Osteoblast (primary cell): ENCODE results near the gene PHAF1. TPM values are rescaled to one million over a fixed set of nuclear protein-coding genes. Genes with fewer than 3 reads are reported as not detected.

Experiments
- DNase-seq: peaks from one replicate; pipeline ENCODE4 v3.0.0; 2011; ENCODE audit warnings: low spot score, mixed read lengths; ENCODE audit not compliant: insufficient read length; ENCODE audit errors: missing footprints
- H2AFZ ChIP-seq: 2 replicates; pipeline ENCODE4 v1.6.0; 2011; ENCODE audit warnings: mild to moderate bottlenecking, low read length
- H3K27ac ChIP-seq: 2 replicates; pipeline ENCODE4 v1.5.1; 2011; ENCODE audit warnings: mild to moderate bottlenecking, low read depth, low read length, moderate library complexity
- H3K27me3 ChIP-seq: 2 replicates; pipeline ENCODE4 v1.6.0; 2012; ENCODE audit warnings: mild to moderate bottlenecking, control low read depth, inconsistent platforms, low read length, moderate library complexity; ENCODE audit not compliant: insufficient read depth
- H3K36me3 ChIP-seq: 2 replicates; pipeline ENCODE4 v1.5.1; 2011; ENCODE audit warnings: mild to moderate bottlenecking, low read length, control low read depth, moderate library complexity; ENCODE audit not compliant: insufficient read depth
- H3K4me1 ChIP-seq: 2 replicates; pipeline ENCODE4 v1.5.1; 2011; ENCODE audit warnings: mild to moderate bottlenecking, low read length, control low read depth, moderate library complexity; ENCODE audit not compliant: insufficient read depth
- H3K4me2 ChIP-seq: 2 replicates; pipeline ENCODE4 v1.6.0; 2011; ENCODE audit warnings: mild to moderate bottlenecking, low read length; ENCODE audit not compliant: insufficient read depth
- H3K4me3 ChIP-seq: fragments of 200-600 bp; sonication (generic); 3 replicates; pipeline ENCODE4 v1.5.1; 2012; ENCODE audit warnings: mild to moderate bottlenecking, low read length, inconsistent platforms; ENCODE audit not compliant: insufficient read depth
- H3K79me2 ChIP-seq: 2 replicates; pipeline ENCODE4 v1.6.0; 2012; ENCODE audit warnings: mild to moderate bottlenecking, low read length, control low read depth, inconsistent platforms; ENCODE audit not compliant: insufficient read depth
- H3K9me3 ChIP-seq: 2 replicates; pipeline ENCODE4 v1.5.1; 2011; ENCODE audit warnings: low read depth, low read length, control low read depth
- H4K20me1 ChIP-seq: 2 replicates; pipeline ENCODE4 v1.6.0; 2012; ENCODE audit warnings: mild to moderate bottlenecking, low read length, control low read depth; ENCODE audit not compliant: insufficient read depth
- total RNA-seq: library from RNA; depleted of rRNA; stranded (reverse); fragments of >200 nt; gene quantifications from 2 replicates; pipeline ENCODE4 v1.2.3, GENCODE V29; 2012
- TF ChIP-seq, protein P1 (sequence below): IDR thresholded peaks from 2 replicates; pipeline ENCODE4 v1.5.1; 2011; ENCODE audit warnings: mild to moderate bottlenecking, low read depth, low read length, moderate library complexity; ENCODE audit errors: extremely low read depth

PHAF1 gene
- total RNA-seq, 1 donor: 13.8 TPM

DNA sequence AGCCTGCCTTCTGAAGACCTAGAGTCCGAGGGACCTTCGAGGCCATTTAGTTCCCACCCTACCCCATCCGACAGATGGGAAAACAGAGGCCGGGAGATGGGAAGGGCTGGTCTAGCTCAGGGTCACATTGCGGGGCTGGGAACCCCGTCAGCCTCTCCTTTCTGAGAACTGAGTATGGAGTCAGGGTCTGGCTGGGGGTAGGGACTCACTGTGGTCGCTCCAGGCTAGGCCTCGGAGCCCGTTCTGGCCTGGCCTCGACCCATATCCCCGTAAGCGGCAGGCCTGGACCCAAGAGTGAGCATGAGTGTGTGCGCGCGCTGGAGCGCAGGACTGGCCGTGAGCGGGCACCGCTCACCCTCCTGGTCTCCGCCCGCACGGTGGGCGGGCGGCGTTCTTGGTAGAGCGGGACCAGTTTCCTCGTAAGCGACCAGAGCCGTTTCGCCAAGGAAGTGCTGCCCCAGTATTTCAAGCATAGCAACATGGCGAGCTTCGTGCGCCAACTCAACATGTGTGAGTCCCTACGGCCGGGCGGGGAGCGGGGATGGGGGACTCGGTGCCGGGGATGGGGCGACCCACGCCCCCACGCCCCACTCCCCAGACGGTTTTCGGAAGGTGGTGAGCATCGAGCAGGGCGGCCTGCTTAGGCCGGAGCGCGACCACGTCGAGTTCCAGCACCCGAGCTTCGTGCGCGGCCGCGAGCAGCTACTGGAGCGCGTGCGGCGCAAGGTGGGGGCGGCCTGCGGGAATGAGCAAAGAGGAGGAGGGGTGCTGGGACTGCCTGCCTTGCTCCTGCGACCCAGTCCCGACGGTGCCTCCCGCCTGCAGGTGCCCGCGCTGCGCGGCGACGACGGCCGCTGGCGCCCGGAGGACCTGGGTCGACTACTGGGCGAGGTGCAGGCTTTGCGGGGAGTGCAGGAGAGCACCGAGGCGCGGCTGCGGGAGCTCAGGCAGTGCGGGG lies 55.7 kb downstream of the PHAF1 start:
- no peaks in the 10 kb centered on the region for H3K9me3 ChIP-seq
- TF ChIP-seq, protein P1, sequence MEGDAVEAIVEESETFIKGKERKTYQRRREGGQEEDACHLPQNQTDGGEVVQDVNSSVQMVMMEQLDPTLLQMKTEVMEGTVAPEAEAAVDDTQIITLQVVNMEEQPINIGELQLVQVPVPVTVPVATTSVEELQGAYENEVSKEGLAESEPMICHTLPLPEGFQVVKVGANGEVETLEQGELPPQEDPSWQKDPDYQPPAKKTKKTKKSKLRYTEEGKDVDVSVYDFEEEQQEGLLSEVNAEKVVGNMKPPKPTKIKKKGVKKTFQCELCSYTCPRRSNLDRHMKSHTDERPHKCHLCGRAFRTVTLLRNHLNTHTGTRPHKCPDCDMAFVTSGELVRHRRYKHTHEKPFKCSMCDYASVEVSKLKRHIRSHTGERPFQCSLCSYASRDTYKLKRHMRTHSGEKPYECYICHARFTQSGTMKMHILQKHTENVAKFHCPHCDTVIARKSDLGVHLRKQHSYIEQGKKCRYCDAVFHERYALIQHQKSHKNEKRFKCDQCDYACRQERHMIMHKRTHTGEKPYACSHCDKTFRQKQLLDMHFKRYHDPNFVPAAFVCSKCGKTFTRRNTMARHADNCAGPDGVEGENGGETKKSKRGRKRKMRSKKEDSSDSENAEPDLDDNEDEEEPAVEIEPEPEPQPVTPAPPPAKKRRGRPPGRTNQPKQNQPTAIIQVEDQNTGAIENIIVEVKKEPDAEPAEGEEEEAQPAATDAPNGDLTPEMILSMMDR: no peak
- no peak overlapping the region for H2AFZ ChIP-seq
- H3K36me3 ChIP-seq: no peaks in the 10 kb centered on the region
- H3K27ac ChIP-seq: no peak overlapping the region
- peak overlapping the region; percentile 36 for H3K4me2 ChIP-seq
- no peaks in the 10 kb centered on the region for H3K79me2 ChIP-seq
- H3K4me3 ChIP-seq: no peak overlapping the region
- peaks cover 20% of the 10 kb centered on the region for H4K20me1 ChIP-seq
- peak; percentile 87 for DNase-seq
- H3K27me3 ChIP-seq: peaks cover 34% of the 10 kb centered on the region
- peaks cover 26% of the 10 kb centered on the region for H3K4me1 ChIP-seq

DNA sequence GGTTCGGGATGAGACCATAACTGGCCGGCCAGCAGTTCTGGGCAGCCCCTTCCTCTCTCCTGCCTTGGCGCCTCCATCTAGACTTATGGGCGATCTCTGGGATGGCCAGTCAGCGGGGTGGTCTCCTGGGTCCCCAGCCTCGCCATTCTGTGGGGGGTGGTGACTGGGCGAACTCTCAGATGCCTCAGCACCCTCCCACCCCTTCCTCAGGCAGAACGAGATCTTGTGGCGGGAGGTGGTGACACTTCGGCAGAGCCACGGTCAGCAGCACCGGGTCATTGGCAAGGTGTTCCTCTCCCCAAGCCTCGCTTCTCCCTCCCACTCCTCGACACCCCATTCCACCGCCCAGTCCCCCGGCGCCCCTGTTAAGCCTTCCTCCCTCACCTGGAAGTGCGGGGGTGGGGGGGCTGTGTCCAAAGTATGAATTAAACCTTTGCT lies 56.4 kb downstream of the PHAF1 start:
- H3K27ac ChIP-seq: no peak overlapping the region
- TF ChIP-seq, protein P1: no peak
- H3K4me2 ChIP-seq: no peak overlapping the region

DNA sequence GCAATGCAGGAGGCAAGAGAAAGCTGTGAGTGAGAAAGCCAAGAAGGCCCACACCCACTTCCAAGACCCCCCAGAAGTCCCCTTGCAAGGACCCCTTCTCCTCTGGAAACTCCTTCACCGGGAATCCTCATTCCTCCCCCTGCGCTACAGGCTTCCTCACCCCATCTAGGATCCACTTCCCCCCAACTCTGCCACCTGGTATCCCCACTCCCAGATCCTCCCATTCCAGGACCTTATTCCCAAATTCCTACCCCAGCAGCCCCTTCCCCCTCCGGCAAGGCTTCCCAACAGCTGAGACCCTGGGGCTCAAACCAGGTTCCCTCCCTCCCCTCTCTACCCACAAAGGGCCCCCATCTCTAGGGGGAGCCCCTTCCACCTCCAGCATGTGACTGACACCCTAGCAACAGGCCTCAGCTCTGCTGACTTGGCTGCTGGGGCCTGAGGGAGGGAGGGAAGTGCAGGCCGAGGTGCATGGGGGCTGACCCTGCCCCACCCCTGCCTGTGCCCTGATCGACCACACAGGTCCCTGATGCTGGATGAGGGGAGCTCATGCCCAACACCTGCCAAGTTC lies 56.9 kb downstream of the PHAF1 start:
- TF ChIP-seq, protein P1: no peak
- H4K20me1 ChIP-seq: peaks cover 17% of the 10 kb centered on the region
- H3K79me2 ChIP-seq: no peaks in the 10 kb centered on the region

More for the DNA sequence above, 56.4 kb downstream of the PHAF1 start:
- Histone ChIP-seq H4K20me1 (peaks cover 20% of the 10 kb centered on the region), H2AFZ (no peak overlapping the region), H3K79me2 (no peaks in the 10 kb centered on the region), H3K36me3 (no peaks in the 10 kb centered on the region), H3K27me3 (peaks cover 34% of the 10 kb centered on the region), H3K4me1 (peaks cover 21% of the 10 kb centered on the region), H3K4me3 (no peak overlapping the region), H3K9me3 (no peaks in the 10 kb centered on the region)
- DNase-seq: no peak

DNA sequence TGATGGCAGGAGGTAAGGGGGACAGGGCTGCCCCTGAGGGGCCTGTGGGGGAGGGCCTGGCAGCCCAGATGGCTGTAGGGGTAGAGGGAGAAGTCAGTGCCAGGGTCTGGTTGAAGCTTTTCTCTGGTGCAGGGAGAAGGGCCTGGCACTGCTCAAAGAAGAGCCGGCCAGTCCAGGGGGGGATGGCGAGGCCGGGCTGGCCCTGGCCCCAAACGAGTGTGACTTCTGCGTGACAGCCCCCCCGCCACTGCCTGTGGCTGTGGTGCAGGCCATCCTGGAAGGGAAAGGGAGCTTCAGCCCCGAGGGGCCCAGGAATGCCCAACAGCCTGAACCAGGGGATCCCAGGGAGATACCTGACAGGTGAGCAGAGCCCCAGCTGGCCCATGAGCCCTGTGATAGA lies 57.8 kb downstream of the PHAF1 start:
- TF ChIP-seq, protein P1: no peak
- Histone ChIP-seq H3K9me3 (no peaks in the 10 kb centered on the region), H3K27me3 (peaks cover 30% of the 10 kb centered on the region), H2AFZ (no peak overlapping the region), H3K4me1 (peaks cover 17% of the 10 kb centered on the region), H3K36me3 (no peaks in the 10 kb centered on the region), H3K27ac (no peak overlapping the region), H3K4me3 (no peak overlapping the region), H4K20me1 (peaks cover 12% of the 10 kb centered on the region), H3K4me2 (no peak overlapping the region), H3K79me2 (no peaks in the 10 kb centered on the region)
- no peak for DNase-seq

More for the DNA sequence above, 56.9 kb downstream of the PHAF1 start:
- Histone ChIP-seq H3K4me2 (no peak overlapping the region), H3K36me3 (no peaks in the 10 kb centered on the region), H3K27ac (no peak overlapping the region), H3K4me3 (no peak overlapping the region), H3K27me3 (peaks cover 34% of the 10 kb centered on the region), H3K9me3 (no peaks in the 10 kb centered on the region), H2AFZ (no peak overlapping the region), H3K4me1 (peaks cover 17% of the 10 kb centered on the region)
- no peak for DNase-seq
